ENCODE data around the gene POLR2L.
A peak's percentile ranks its signal among the peaks of the same experiment; 100 is the strongest.

POLR2L gene

GRCh38 chr11:843818-844692, 1.7 kb upstream of the POLR2L start:
- Mint-ChIP-seq H3K27me3 (ENCODE audit: low read depth) (peaks cover 5% of the 10 kb centered on the region), H3K9me3 (no peaks in the 10 kb centered on the region), H3K4me1 (ENCODE audit: low read depth) (peaks cover 10% of the 10 kb centered on the region), H3K27ac (no peak overlapping the region), H3K36me3 (ENCODE audit: low read depth) (peaks cover 5% of the 10 kb centered on the region), H3K4me3 (peak overlapping the region; percentile 73)
- DNase-seq (ENCODE audit: low spot score): no peak

- peaks cover 10% of the 10 kb centered on the region for H3K36me3 Mint-ChIP-seq (ENCODE audit: low read depth)
- H3K4me3 Mint-ChIP-seq: peak overlapping the region; percentile 73
- no peak overlapping the region for H3K27ac Mint-ChIP-seq
- no peak for DNase-seq (ENCODE audit: low spot score)
- H3K9me3 Mint-ChIP-seq: no peaks in the 10 kb centered on the region
- H3K27me3 Mint-ChIP-seq (ENCODE audit: low read depth): no peaks in the 10 kb centered on the region
- peaks cover 10% of the 10 kb centered on the region for H3K4me1 Mint-ChIP-seq (ENCODE audit: low read depth)
These were observed 881 bp upstream of the POLR2L start for GRCh38 chr11:843086-843734.

GRCh38 chr11:841981-842369, 354 bp downstream of the POLR2L start:
- DNase-seq (ENCODE audit: low spot score): no peak
- Mint-ChIP-seq H3K9me3 (no peaks in the 10 kb centered on the region), H3K36me3 (ENCODE audit: low read depth) (peaks cover 13% of the 10 kb centered on the region), H3K4me3 (peak overlapping the region; percentile 90), H3K27me3 (ENCODE audit: low read depth) (no peaks in the 10 kb centered on the region), H3K27ac (peak overlapping the region; percentile 85), H3K4me1 (ENCODE audit: low read depth) (peaks cover 10% of the 10 kb centered on the region)

- peaks cover 10% of the 10 kb centered on the region for H3K4me1 Mint-ChIP-seq (ENCODE audit: low read depth)
These were observed 2.3 kb downstream of the POLR2L start for GRCh38 chr11:839875-840617.

GRCh38 chr11:839280-839623, 3.1 kb downstream of the POLR2L start:
- no peak overlapping the region for H3K27ac Mint-ChIP-seq
- no peaks in the 10 kb centered on the region for H3K27me3 Mint-ChIP-seq (ENCODE audit: low read depth)
- H3K4me1 Mint-ChIP-seq (ENCODE audit: low read depth): peaks cover 10% of the 10 kb centered on the region
- DNase-seq (ENCODE audit: low spot score): no peak
- peaks cover 13% of the 10 kb centered on the region for H3K36me3 Mint-ChIP-seq (ENCODE audit: low read depth)
- H3K9me3 Mint-ChIP-seq: no peaks in the 10 kb centered on the region
- no peak overlapping the region for H3K4me3 Mint-ChIP-seq

More at GRCh38 chr11:839875-840617, 2.3 kb downstream of the POLR2L start:
- no peak for DNase-seq (ENCODE audit: low spot score)
- no peaks in the 10 kb centered on the region for H3K9me3 Mint-ChIP-seq
- H3K27ac Mint-ChIP-seq: no peak overlapping the region
- H3K36me3 Mint-ChIP-seq (ENCODE audit: low read depth): peaks cover 13% of the 10 kb centered on the region
- H3K27me3 Mint-ChIP-seq (ENCODE audit: low read depth): no peaks in the 10 kb centered on the region
- peak overlapping the region; percentile 90 for H3K4me3 Mint-ChIP-seq

- H3K4me3 Mint-ChIP-seq: no peak overlapping the region
- H3K27me3 Mint-ChIP-seq (ENCODE audit: low read depth): no peaks in the 10 kb centered on the region
- H3K27ac Mint-ChIP-seq: no peak overlapping the region
- H3K4me1 Mint-ChIP-seq (ENCODE audit: low read depth): peaks cover 9% of the 10 kb centered on the region
- H3K36me3 Mint-ChIP-seq (ENCODE audit: low read depth): peaks cover 13% of the 10 kb centered on the region
- H3K9me3 Mint-ChIP-seq: no peaks in the 10 kb centered on the region
- no peak for DNase-seq (ENCODE audit: low spot score)
These were observed 3.7 kb downstream of the POLR2L start for GRCh38 chr11:838441-839279.

- no peak overlapping the region for H3K4me3 Mint-ChIP-seq
These were observed 4.4 kb downstream of the POLR2L start for GRCh38 chr11:837990-838307.

GRCh38 chr11:837189-837989, 4.9 kb downstream of the POLR2L start:
- no peak overlapping the region for H3K4me3 Mint-ChIP-seq
- no peaks in the 10 kb centered on the region for H3K9me3 Mint-ChIP-seq
- H3K27me3 Mint-ChIP-seq (ENCODE audit: low read depth): no peaks in the 10 kb centered on the region
- H3K36me3 Mint-ChIP-seq (ENCODE audit: low read depth): peaks cover 13% of the 10 kb centered on the region
- DNase-seq (ENCODE audit: low spot score): no peak
- no peak overlapping the region for H3K27ac Mint-ChIP-seq
- H3K4me1 Mint-ChIP-seq (ENCODE audit: low read depth): peaks cover 8% of the 10 kb centered on the region

More at GRCh38 chr11:837990-838307, 4.4 kb downstream of the POLR2L start:
- no peaks in the 10 kb centered on the region for H3K9me3 Mint-ChIP-seq
- no peaks in the 10 kb centered on the region for H3K27me3 Mint-ChIP-seq (ENCODE audit: low read depth)
- peaks cover 13% of the 10 kb centered on the region for H3K36me3 Mint-ChIP-seq (ENCODE audit: low read depth)
- no peak overlapping the region for H3K27ac Mint-ChIP-seq
- DNase-seq (ENCODE audit: low spot score): no peak
- H3K4me1 Mint-ChIP-seq (ENCODE audit: low read depth): peaks cover 8% of the 10 kb centered on the region

GRCh38 chr11:836700-837099, 5.6 kb downstream of the POLR2L start:
- Mint-ChIP-seq H3K4me3 (no peak overlapping the region), H3K9me3 (no peaks in the 10 kb centered on the region), H3K36me3 (ENCODE audit: low read depth) (peaks cover 13% of the 10 kb centered on the region), H3K27me3 (ENCODE audit: low read depth) (peaks cover 2% of the 10 kb centered on the region), H3K4me1 (ENCODE audit: low read depth) (peaks cover 8% of the 10 kb centered on the region), H3K27ac (no peak overlapping the region)
- DNase-seq (ENCODE audit: low spot score): no peak

GRCh38 chr11:836274-836673, 6.1 kb downstream of the POLR2L start:
- Mint-ChIP-seq H3K9me3 (no peaks in the 10 kb centered on the region), H3K27ac (no peak overlapping the region), H3K27me3 (ENCODE audit: low read depth) (peaks cover 7% of the 10 kb centered on the region), H3K4me1 (ENCODE audit: low read depth) (peaks cover 8% of the 10 kb centered on the region), H3K36me3 (ENCODE audit: low read depth) (peaks cover 13% of the 10 kb centered on the region), H3K4me3 (no peak overlapping the region)
- DNase-seq (ENCODE audit: low spot score): no peak

- no peak overlapping the region for H3K27ac Mint-ChIP-seq
- H3K36me3 Mint-ChIP-seq (ENCODE audit: low read depth): peaks cover 8% of the 10 kb centered on the region
- H3K27me3 Mint-ChIP-seq (ENCODE audit: low read depth): peaks cover 16% of the 10 kb centered on the region
- H3K4me1 Mint-ChIP-seq (ENCODE audit: low read depth): peaks cover 2% of the 10 kb centered on the region
- DNase-seq (ENCODE audit: low spot score): no peak
- H3K9me3 Mint-ChIP-seq: no peaks in the 10 kb centered on the region
- H3K4me3 Mint-ChIP-seq: peak overlapping the region; percentile 36
These were observed 7.7 kb downstream of the POLR2L start for GRCh38 chr11:834371-835316.

GRCh38 chr11:833849-834311, 8.4 kb downstream of the POLR2L start:
- H3K9me3 Mint-ChIP-seq: no peaks in the 10 kb centered on the region
- H3K4me1 Mint-ChIP-seq (ENCODE audit: low read depth): peaks cover 4% of the 10 kb centered on the region
- no peak for DNase-seq (ENCODE audit: low spot score)
- peaks cover 7% of the 10 kb centered on the region for H3K36me3 Mint-ChIP-seq (ENCODE audit: low read depth)
- H3K4me3 Mint-ChIP-seq: peak overlapping the region; percentile 60
- H3K27ac Mint-ChIP-seq: no peak overlapping the region
- H3K27me3 Mint-ChIP-seq (ENCODE audit: low read depth): peaks cover 24% of the 10 kb centered on the region
